GM12878 (cell line): ENCODE measurements around the gene RAD51AP1. TPM values are rescaled to one million over a fixed set of nuclear protein-coding genes. Genes with fewer than 3 reads are reported as not detected.

Experiments
- ATAC-seq: fragments of 200-7000 bp; cut with Tn5 transposase; 3 replicates; pipeline ENCODE4 v1.9.1; 2020; ENCODE audit warnings: mild to moderate bottlenecking, moderate library complexity
- BruUV-seq: library from RNA; stranded (reverse); fragments of 400-500 nt; replicated peaks from 2 replicates; lab custom pipeline; 2021; lab: Mats Ljungman, UMichigan
- CTCF ChIA-PET: fragments of 300-600 bp; sonication (Branson Sonifier 250); formaldehyde crosslinking; extraction: SDS; loops from one replicate; lab custom pipeline; 2021; ENCODE audit warnings: inconsistent platforms; lab: Yijun Ruan, JAX
- POLR2A ChIA-PET: fragments of 350-600 bp; formaldehyde crosslinking; extraction: SDS; loops from one replicate; lab custom pipeline; 2021; ENCODE audit warnings: inconsistent platforms; lab: Charles Lee
- RAD21 ChIA-PET: fragments of 300-600 bp; sonication (Branson Sonifier 250); formaldehyde crosslinking; loops from one replicate; lab custom pipeline; 2023; ENCODE audit warnings: antibody characterized with exemption; ENCODE audit not compliant: unreplicated experiment; lab: Charles Lee
- SMC1A ChIA-PET: fragments of 300-600 bp; sonication (Branson Sonifier 250); formaldehyde crosslinking; loops from one replicate; lab custom pipeline; 2023; ENCODE audit not compliant: unreplicated experiment, uncharacterized antibody; lab: Charles Lee
- DNase-seq: peaks from one replicate; pipeline ENCODE4 v3.0.0-alpha.2; 2011; ENCODE audit warnings: low read depth, low spot score
- FAIRE-seq: peaks from 3 replicates; lab custom pipeline; 2011; peaks lifted over from hg19 to GRCh38; lab: Jason Lieb, UNC
- H2AFZ ChIP-seq: 2 replicates; pipeline ENCODE4 v1.6.0; 2011; ENCODE audit warnings: low read depth, low read length, control low read depth; ENCODE audit not compliant: control insufficient read depth
- H3K27ac ChIP-seq: 2 replicates; pipeline ENCODE4 v1.5.1; 2011; ENCODE audit warnings: control low read depth; ENCODE audit not compliant: control insufficient read depth, insufficient read depth
- H3K27me3 ChIP-seq, 2 experiments: replicated peaks in 1 of 2; 2 replicates each; pipeline versions ENCODE4 v1.6.0 to v1.6.1; 2011; ENCODE audit warnings: low read length in 1 of 2; ENCODE audit not compliant: control insufficient read depth in 2 of 2, insufficient read depth in 2 of 2
- H3K36me3 ChIP-seq, 2 experiments: 2 replicates each; pipeline ENCODE4 v1.5.1; 2011; ENCODE audit warnings: low read length in 1 of 2; ENCODE audit not compliant: control insufficient read depth in 2 of 2, insufficient read depth in 2 of 2
- H3K4me1 ChIP-seq: 2 replicates; pipeline ENCODE4 v1.6.1; 2011; ENCODE audit warnings: mild to moderate bottlenecking, low read length, moderate library complexity, mixed read lengths; ENCODE audit not compliant: control insufficient read depth, insufficient read depth
- H3K4me2 ChIP-seq: 2 replicates; pipeline ENCODE4 v1.6.0; 2011; ENCODE audit warnings: control low read depth; ENCODE audit not compliant: control insufficient read depth, insufficient read depth
- H3K4me3 ChIP-seq: fragments of 200-600 bp; sonication (generic); 2 replicates; pipeline ENCODE4 v1.5.1; 2016
- H3K79me2 ChIP-seq: 2 replicates; pipeline ENCODE4 v1.6.0; 2011; ENCODE audit warnings: low read length; ENCODE audit not compliant: control insufficient read depth, insufficient read depth
- H3K9ac ChIP-seq: 2 replicates; pipeline ENCODE4 v1.8.0; 2011; ENCODE audit warnings: low read length, control low read depth, mixed read lengths; ENCODE audit not compliant: control insufficient read depth, insufficient read depth
- H3K9me3 ChIP-seq: replicated peaks from 3 replicates; pipeline ENCODE4 v1.5.1; 2011; ENCODE audit warnings: mild to moderate bottlenecking, low read length; ENCODE audit not compliant: control insufficient read depth, insufficient read depth
- H4K20me1 ChIP-seq: 2 replicates; pipeline ENCODE4 v1.6.0; 2011; ENCODE audit not compliant: control insufficient read depth, insufficient read depth
- BMI1 ChIP-seq: fragments of 450-650 bp; IDR thresholded peaks from 2 replicates; pipeline ENCODE4 v1.6.1; 2016; ENCODE audit warnings: mild to moderate bottlenecking, moderate library complexity, borderline replicate concordance
- MTA2 ChIP-seq: fragments of 450-650 bp; IDR thresholded peaks from 2 replicates; pipeline ENCODE4 v1.6.1; 2016; ENCODE audit warnings: low read depth, mild to moderate bottlenecking, moderate library complexity
- NFYA ChIP-seq: IDR thresholded peaks from 2 replicates; pipeline ENCODE4 v1.6.1; 2011; ENCODE audit warnings: low read depth, mild to moderate bottlenecking, low read length, improper control_type of control experiment, borderline replicate concordance
- NFYB ChIP-seq: IDR thresholded peaks from 2 replicates; pipeline ENCODE4 v1.6.1; 2011; ENCODE audit warnings: low read depth, mild to moderate bottlenecking, low read length, improper control_type of control experiment, moderate library complexity; ENCODE audit not compliant: insufficient read depth
- NRF1 ChIP-seq: conservative IDR thresholded peaks from 2 replicates; pipeline ENCODE4 v1.6.1; 2011; ENCODE audit warnings: mild to moderate bottlenecking, low read depth, low read length, improper control_type of control experiment
- SMARCA5 ChIP-seq: fragments of 450-650 bp; IDR thresholded peaks from 2 replicates; pipeline ENCODE4 v1.6.1; 2017; ENCODE audit warnings: mild to moderate bottlenecking
- STAT1 ChIP-seq: fragments of 450-650 bp; conservative IDR thresholded peaks from 2 replicates; pipeline ENCODE4 v1.6.1; 2014; ENCODE audit warnings: antibody characterized with exemption, mild to moderate bottlenecking
- TBL1XR1 ChIP-seq: IDR thresholded peaks from 2 replicates; pipeline ENCODE4 v1.6.1; 2012; ENCODE audit warnings: low read depth, low read length, improper control_type of control experiment
- WGBS: methylation state at CpG from one replicate; pipeline ENCODE4 v1.1.6; 2016; ENCODE audit warnings: low lambda C conversion rate; ENCODE audit not compliant: insufficient replicate concordance, insufficient coverage; ENCODE audit errors: missing lambda C conversion rate; 5-methylcytosine and 5-hydroxymethylcytosine counted together
- in situ Hi-C: fragments of 300-500 bp; cut with MboI; formaldehyde crosslinking; loops from 9 replicates; pipeline ENCODE4 v1.14.3; 2018; ENCODE audit warnings: mixed read lengths
- intact Hi-C: fragments of 100-400 bp; cut with micrococcal nuclease; formaldehyde crosslinking; loops from one replicate; pipeline ENCODE4 v1.14.2; 2022; ENCODE audit not compliant: unreplicated experiment
- polyA plus RNA-seq, 11 experiments: library from polyadenylated mRNA; depleted of rRNA in 4 of 11; unstranded in 6 of 11; stranded (reverse) in 5 of 11; fragments of >200 nt; fragmentation: Nextera tagmentation in 4 of 11; fragmentation: Illumina TruSeq in 1 of 11; extraction: Ambion mirVana in 4 of 11; extraction: Trizol in 1 of 11; gene quantifications; 1 replicate in 1 of 11; 2 replicates in 10 of 11; pipeline versions ENCODE4 v1.2.1 to v1.2.3, GENCODE V29; 2011 to 2016; ENCODE audit warnings: inconsistent platforms in 2 of 11, missing spikeins in 2 of 11, low read depth in 1 of 11
- total RNA-seq, 4 experiments: library from RNA; depleted of rRNA in 3 of 4; stranded (reverse); fragments of >200 nt in 3 of 4; fragmentation: Illumina TruSeq in 1 of 4; extraction: Trizol in 1 of 4; gene quantifications; 2 replicates each; pipeline versions ENCODE4 v1.2.1 to v1.2.3, GENCODE V29; 2013 to 2021
- TF ChIP-seq, protein P1 (sequence below): IDR thresholded peaks from 2 replicates; pipeline ENCODE4 v1.6.1; 2012; ENCODE audit warnings: improper control_type of control experiment, low read depth, low read length; ENCODE audit not compliant: insufficient replicate concordance
- TF ChIP-seq, protein P2 (sequence below): fragments of 450-650 bp; IDR thresholded peaks from 2 replicates; pipeline ENCODE4 v1.6.1; 2017; ENCODE audit warnings: borderline replicate concordance
- TF ChIP-seq, protein P3 (sequence below): fragments of 450-650 bp; IDR thresholded peaks from 2 replicates; pipeline ENCODE4 v1.6.1; 2018; ENCODE audit warnings: mild to moderate bottlenecking, low read depth, moderate library complexity; ENCODE audit not compliant: partially characterized antibody
- TF ChIP-seq, protein P4 (sequence below): IDR thresholded peaks from 2 replicates; pipeline ENCODE4 v1.6.1; 2012; ENCODE audit warnings: low read depth, low read length, improper control_type of control experiment

The RAD51AP1 gene
- total and polyA plus RNA-seq, 10 of the 15 experiments (the other 5 are each of a cell fraction or from before 2014, with no cell fraction given): 22.3 to 86.0 (median 50.9) TPM

- TF ChIP-seq, protein P1, sequence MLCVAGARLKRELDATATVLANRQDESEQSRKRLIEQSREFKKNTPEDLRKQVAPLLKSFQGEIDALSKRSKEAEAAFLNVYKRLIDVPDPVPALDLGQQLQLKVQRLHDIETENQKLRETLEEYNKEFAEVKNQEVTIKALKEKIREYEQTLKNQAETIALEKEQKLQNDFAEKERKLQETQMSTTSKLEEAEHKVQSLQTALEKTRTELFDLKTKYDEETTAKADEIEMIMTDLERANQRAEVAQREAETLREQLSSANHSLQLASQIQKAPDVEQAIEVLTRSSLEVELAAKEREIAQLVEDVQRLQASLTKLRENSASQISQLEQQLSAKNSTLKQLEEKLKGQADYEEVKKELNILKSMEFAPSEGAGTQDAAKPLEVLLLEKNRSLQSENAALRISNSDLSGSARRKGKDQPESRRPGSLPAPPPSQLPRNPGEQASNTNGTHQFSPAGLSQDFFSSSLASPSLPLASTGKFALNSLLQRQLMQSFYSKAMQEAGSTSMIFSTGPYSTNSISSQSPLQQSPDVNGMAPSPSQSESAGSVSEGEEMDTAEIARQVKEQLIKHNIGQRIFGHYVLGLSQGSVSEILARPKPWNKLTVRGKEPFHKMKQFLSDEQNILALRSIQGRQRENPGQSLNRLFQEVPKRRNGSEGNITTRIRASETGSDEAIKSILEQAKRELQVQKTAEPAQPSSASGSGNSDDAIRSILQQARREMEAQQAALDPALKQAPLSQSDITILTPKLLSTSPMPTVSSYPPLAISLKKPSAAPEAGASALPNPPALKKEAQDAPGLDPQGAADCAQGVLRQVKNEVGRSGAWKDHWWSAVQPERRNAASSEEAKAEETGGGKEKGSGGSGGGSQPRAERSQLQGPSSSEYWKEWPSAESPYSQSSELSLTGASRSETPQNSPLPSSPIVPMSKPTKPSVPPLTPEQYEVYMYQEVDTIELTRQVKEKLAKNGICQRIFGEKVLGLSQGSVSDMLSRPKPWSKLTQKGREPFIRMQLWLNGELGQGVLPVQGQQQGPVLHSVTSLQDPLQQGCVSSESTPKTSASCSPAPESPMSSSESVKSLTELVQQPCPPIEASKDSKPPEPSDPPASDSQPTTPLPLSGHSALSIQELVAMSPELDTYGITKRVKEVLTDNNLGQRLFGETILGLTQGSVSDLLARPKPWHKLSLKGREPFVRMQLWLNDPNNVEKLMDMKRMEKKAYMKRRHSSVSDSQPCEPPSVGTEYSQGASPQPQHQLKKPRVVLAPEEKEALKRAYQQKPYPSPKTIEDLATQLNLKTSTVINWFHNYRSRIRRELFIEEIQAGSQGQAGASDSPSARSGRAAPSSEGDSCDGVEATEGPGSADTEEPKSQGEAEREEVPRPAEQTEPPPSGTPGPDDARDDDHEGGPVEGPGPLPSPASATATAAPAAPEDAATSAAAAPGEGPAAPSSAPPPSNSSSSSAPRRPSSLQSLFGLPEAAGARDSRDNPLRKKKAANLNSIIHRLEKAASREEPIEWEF: no peak
- no peak for TF ChIP-seq MTA2
Observed at GRCh38 chr12:4595881-4596280, 57.2 kb downstream of the RAD51AP1 start (continued).

DNA sequence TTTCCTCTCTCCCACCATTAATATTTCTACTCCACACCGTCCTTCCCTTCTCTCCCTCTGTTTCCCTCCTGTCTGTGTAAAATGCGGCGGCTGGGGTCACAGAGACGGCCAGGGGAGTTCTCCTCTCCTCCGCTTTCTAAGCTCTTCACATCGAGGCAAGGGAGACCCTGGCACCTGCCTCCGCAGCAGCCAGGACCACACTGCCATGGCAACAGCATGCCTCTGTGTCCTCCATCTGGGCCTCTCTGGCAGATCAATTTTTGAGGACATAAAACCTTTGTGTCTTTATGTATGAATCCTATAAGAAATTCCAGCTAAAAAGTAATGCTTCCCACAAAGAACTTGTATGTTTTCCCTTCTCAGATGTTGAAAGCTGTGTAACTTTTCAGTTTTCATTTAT lies 64.7 kb downstream of the RAD51AP1 start:
- no peak for FAIRE-seq
- in situ Hi-C loops: no loop called here
- Histone ChIP-seq H4K20me1 (no peaks in the 10 kb centered on the region), H3K4me1 (no peaks in the 10 kb centered on the region), H3K79me2 (peaks cover 9% of the 10 kb centered on the region), H2AFZ (no peak overlapping the region), H3K27me3 (no peaks in the 10 kb centered on the region), H3K4me2 (no peak overlapping the region), H3K4me3 (no peak overlapping the region), H3K27ac (no peak overlapping the region), H3K36me3 (no peaks in the 10 kb centered on the region), H3K9me3 (no peaks in the 10 kb centered on the region), H3K9ac (no peak overlapping the region)
- no peak for DNase-seq
- no peak for ATAC-seq
- TF ChIP-seq NFYA (no peak), NFYB (no peak), TBL1XR1 (no peak), NRF1 (no peak), BMI1 (no peak), SMARCA5 (no peak), STAT1 (no peak)
- TF ChIP-seq, protein P2, sequence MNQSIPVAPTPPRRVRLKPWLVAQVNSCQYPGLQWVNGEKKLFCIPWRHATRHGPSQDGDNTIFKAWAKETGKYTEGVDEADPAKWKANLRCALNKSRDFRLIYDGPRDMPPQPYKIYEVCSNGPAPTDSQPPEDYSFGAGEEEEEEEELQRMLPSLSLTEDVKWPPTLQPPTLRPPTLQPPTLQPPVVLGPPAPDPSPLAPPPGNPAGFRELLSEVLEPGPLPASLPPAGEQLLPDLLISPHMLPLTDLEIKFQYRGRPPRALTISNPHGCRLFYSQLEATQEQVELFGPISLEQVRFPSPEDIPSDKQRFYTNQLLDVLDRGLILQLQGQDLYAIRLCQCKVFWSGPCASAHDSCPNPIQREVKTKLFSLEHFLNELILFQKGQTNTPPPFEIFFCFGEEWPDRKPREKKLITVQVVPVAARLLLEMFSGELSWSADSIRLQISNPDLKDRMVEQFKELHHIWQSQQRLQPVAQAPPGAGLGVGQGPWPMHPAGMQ: no peak
- TF ChIP-seq, protein P3, sequence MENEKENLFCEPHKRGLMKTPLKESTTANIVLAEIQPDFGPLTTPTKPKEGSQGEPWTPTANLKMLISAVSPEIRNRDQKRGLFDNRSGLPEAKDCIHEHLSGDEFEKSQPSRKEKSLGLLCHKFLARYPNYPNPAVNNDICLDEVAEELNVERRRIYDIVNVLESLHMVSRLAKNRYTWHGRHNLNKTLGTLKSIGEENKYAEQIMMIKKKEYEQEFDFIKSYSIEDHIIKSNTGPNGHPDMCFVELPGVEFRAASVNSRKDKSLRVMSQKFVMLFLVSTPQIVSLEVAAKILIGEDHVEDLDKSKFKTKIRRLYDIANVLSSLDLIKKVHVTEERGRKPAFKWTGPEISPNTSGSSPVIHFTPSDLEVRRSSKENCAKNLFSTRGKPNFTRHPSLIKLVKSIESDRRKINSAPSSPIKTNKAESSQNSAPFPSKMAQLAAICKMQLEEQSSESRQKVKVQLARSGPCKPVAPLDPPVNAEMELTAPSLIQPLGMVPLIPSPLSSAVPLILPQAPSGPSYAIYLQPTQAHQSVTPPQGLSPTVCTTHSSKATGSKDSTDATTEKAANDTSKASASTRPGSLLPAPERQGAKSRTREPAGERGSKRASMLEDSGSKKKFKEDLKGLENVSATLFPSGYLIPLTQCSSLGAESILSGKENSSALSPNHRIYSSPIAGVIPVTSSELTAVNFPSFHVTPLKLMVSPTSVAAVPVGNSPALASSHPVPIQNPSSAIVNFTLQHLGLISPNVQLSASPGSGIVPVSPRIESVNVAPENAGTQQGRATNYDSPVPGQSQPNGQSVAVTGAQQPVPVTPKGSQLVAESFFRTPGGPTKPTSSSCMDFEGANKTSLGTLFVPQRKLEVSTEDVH: no peak
- TF ChIP-seq, protein P4, sequence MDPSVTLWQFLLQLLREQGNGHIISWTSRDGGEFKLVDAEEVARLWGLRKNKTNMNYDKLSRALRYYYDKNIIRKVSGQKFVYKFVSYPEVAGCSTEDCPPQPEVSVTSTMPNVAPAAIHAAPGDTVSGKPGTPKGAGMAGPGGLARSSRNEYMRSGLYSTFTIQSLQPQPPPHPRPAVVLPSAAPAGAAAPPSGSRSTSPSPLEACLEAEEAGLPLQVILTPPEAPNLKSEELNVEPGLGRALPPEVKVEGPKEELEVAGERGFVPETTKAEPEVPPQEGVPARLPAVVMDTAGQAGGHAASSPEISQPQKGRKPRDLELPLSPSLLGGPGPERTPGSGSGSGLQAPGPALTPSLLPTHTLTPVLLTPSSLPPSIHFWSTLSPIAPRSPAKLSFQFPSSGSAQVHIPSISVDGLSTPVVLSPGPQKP: no peak
- ChIA-PET CTCF (interaction anchor here (1.0 to 5.1 kb wide), 10 partner anchors 9 to 72 kb away, joined by 3 to 30 read pairs (median 4); partner anchors contain the start of genes AKAP3 and NDUFA9), SMC1A (interaction anchor here (1.1 to 1.2 kb wide), 2 partner anchors 13 to 41 kb away, joined by 3 to 4 read pairs; no protein-coding TSS in a partner anchor), POLR2A (no interaction called here), RAD21 (no interaction called here)
- WGBS: 66% methylated on average over 6 of the region's 7 CpGs
- intact Hi-C loops: loop anchor here (10.0 kb wide), 1 partner anchor 151 kb away; no protein-coding TSS in a partner anchor
- BruUV-seq: no TSS peak
